ENCODE data around the gene PPM1H.

GRCh38 chr12:62604871-62605270, 330.1 kb downstream of the PPM1H start:
- TF ChIP-seq CTCF (IDR thresholded peaks at IDR 0.05) (no peak), POLR2A (IDR thresholded peaks at IDR 0.05) (no peak)

Data from prostate gland (tissue), 2 donors.